ENCODE results near the gene TMEM243. TPM values are rescaled to one million over a fixed set of nuclear protein-coding genes. Genes with fewer than 3 reads are reported as not detected.

Gene TMEM243
- total RNA-seq, 1 experiment from 2014 or later: 24.6 TPM

DNA sequence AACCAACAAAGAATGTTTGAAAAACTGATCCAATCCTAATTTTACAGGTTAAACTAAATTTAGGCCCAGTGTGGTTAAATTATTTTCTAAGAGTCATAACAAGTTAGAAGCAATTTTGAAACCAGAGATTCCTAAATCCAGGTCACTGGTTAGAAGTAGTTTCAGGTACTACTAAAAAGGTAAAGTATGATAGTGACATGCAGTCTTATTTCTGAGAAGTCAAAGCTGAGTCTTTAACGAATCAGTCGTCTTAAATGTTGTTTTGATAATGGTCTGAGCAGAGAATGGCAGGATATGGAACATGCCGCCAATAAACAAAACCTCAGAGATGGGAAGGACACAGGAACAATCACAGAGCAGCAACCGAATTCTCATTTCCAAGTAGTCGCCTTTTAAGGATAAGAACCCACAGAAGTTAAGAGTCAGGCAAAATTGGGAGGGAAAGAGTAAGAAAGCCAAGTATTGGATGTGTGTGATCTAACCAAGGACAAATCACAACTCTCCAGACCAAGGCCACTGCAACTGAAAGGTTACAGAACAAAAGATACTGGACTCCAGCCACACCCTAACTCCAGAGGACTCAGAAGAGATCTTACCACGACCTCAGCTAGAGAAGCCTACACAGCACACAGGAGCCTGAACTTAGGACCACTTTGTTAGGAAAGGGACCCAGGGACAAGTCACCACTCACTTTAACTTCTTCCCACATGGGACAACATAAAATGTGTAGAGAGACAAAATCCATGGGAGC, 19.7 kb downstream of the TMEM243 start:
- no peak overlapping the region for H2AFZ ChIP-seq
- no peak overlapping the region for H3K27ac ChIP-seq
- ChIA-PET CTCF (no interaction called here), POLR2A (ENCODE audit: unreplicated experiment) (no interaction called here)
- no peaks in the 10 kb centered on the region for H3K9me3 ChIP-seq (ENCODE audit: insufficient read depth, low read depth)
- peaks cover 4% of the 10 kb centered on the region; the same call in 1 of the 2 replicates for H3F3A ChIP-seq (ENCODE audit: insufficient read depth, low read depth)
- H3K36me3 ChIP-seq (ENCODE audit: low read depth): peaks cover 22% of the 10 kb centered on the region
- no peaks in the 10 kb centered on the region for H4K20me1 ChIP-seq (ENCODE audit: insufficient read depth)
- intact Hi-C loops (cut with micrococcal nuclease; ENCODE audit: unreplicated experiment): no loop called here
- H3K9me2 ChIP-seq (ENCODE audit: insufficient read depth): no peaks in the 10 kb centered on the region
- peaks cover 2% of the 10 kb centered on the region; the same call in 1 of the 2 replicates for H3K79me2 ChIP-seq (ENCODE audit: low read depth)
- no peaks in the 10 kb centered on the region for H3K27me3 ChIP-seq (ENCODE audit: insufficient read depth, low read depth)
- H3K4me3 ChIP-seq: no peak overlapping the region
- TF ChIP-seq EZH2 (IDR thresholded peaks at IDR 0.05; ENCODE audit: low read depth) (no peak), CTCF (conservative IDR thresholded peaks at IDR 0.05) (no peak)
- DNase-seq: no peak
- BruUV-seq (replicated peaks): no TSS peak
- H3K4me2 ChIP-seq: no peak overlapping the region
- H3K4me1 ChIP-seq (replicated peaks; ENCODE audit: insufficient read depth): no peaks in the 10 kb centered on the region

DNA sequence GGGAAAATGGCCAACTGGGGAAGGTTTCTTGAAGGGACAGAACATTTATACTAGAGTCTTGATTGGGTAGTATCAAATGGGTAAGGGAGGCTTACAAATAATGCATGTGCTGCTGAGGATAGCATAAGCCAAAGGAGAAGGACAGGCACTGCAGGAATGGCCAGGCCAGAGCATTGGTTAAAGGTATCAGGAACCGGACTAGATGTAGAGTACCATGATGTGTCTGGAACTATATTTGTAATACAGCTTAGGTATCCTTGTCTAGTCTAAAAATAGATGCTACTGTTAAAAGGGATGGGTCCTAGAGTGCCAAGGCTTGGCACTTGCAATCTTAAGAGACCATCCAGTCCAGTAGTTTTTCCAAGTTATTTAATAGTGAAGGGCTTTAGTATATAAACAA, 20.3 kb downstream of the TMEM243 start:
- H2AFZ ChIP-seq: no peak overlapping the region
- H3K9me2 ChIP-seq (ENCODE audit: insufficient read depth): no peaks in the 10 kb centered on the region
- no peaks in the 10 kb centered on the region for H3K27me3 ChIP-seq (ENCODE audit: insufficient read depth, low read depth)
- ChIA-PET CTCF (no interaction called here), POLR2A (ENCODE audit: unreplicated experiment) (no interaction called here)
- no TSS peak for BruUV-seq (replicated peaks)
- no peaks in the 10 kb centered on the region for H4K20me1 ChIP-seq (ENCODE audit: insufficient read depth)
- intact Hi-C loops (cut with micrococcal nuclease; ENCODE audit: unreplicated experiment): no loop called here
- no peaks in the 10 kb centered on the region for H3K9me3 ChIP-seq (ENCODE audit: insufficient read depth, low read depth)
- H3K27ac ChIP-seq: no peak overlapping the region
- H3K4me3 ChIP-seq: no peak overlapping the region
- H3K36me3 ChIP-seq (ENCODE audit: low read depth): peaks cover 27% of the 10 kb centered on the region
- DNase-seq: no peak
- H3K4me2 ChIP-seq: no peak overlapping the region
- no peaks in the 10 kb centered on the region for H3K79me2 ChIP-seq (ENCODE audit: low read depth)
- no peaks in the 10 kb centered on the region for H3K4me1 ChIP-seq (replicated peaks; ENCODE audit: insufficient read depth)
- no peak for TF ChIP-seq EZH2 (IDR thresholded peaks at IDR 0.05; ENCODE audit: low read depth)
- TF ChIP-seq CTCF (conservative IDR thresholded peaks at IDR 0.05): no peak
- H3F3A ChIP-seq (ENCODE audit: insufficient read depth, low read depth): peaks cover 9% of the 10 kb centered on the region; the same call in 1 of the 2 replicates

- CTCF ChIA-PET: no interaction called here
- DNase-seq: no peak
- Histone ChIP-seq H2AFZ (no peak overlapping the region), H3K4me2 (no peak overlapping the region), H3K4me1 (replicated peaks; ENCODE audit: insufficient read depth) (no peaks in the 10 kb centered on the region), H3K4me3 (no peak overlapping the region), H3K9me2 (ENCODE audit: insufficient read depth) (no peaks in the 10 kb centered on the region), H3K36me3 (ENCODE audit: low read depth) (peaks cover 52% of the 10 kb centered on the region), H3F3A (ENCODE audit: insufficient read depth, low read depth) (peaks cover 9% of the 10 kb centered on the region; the same call in 1 of the 2 replicates), H3K27me3 (ENCODE audit: insufficient read depth, low read depth) (no peaks in the 10 kb centered on the region), H3K79me2 (ENCODE audit: low read depth) (no peaks in the 10 kb centered on the region), H3K9me3 (ENCODE audit: insufficient read depth, low read depth) (no peaks in the 10 kb centered on the region), H3K27ac (no peak overlapping the region), H4K20me1 (ENCODE audit: insufficient read depth) (no peaks in the 10 kb centered on the region)
- BruUV-seq (replicated peaks): no TSS peak
- intact Hi-C loops (cut with micrococcal nuclease; ENCODE audit: unreplicated experiment): no loop called here
- TF ChIP-seq EZH2 (IDR thresholded peaks at IDR 0.05; ENCODE audit: low read depth) (no peak), CTCF (conservative IDR thresholded peaks at IDR 0.05) (no peak)
- POLR2A ChIA-PET (ENCODE audit: unreplicated experiment): no interaction called here
Measured at GRCh38 chr7:87193912-87194311, 25.6 kb downstream of the TMEM243 start.
